ENCODE data around the gene SH3GLB1. TPM values are rescaled to one million over a fixed set of nuclear protein-coding genes. Genes with fewer than 3 reads are reported as not detected.

SH3GLB1 gene
- total RNA-seq, 1 donor from 2014 or later, result 138 TPM

- TF ChIP-seq CTCF (IDR thresholded peaks at IDR 0.05; ENCODE audit: insufficient read depth, low read depth, low read length) (no peak), EZH2 (IDR thresholded peaks at IDR 0.05; ENCODE audit: insufficient read depth, low read length) (no peak)
- Mint-ChIP-seq H3K27ac (ENCODE audit: unreplicated experiment) (peak overlapping the region; percentile 99), H3K4me3 (ENCODE audit: unreplicated experiment) (peak overlapping the region; percentile 100), H3K36me3 (ENCODE audit: low read depth, unreplicated experiment) (peaks cover 3% of the 10 kb centered on the region), H3K4me1 (ENCODE audit: low read depth, unreplicated experiment) (peaks cover 10% of the 10 kb centered on the region), H3K9me3 (ENCODE audit: unreplicated experiment) (no peaks in the 10 kb centered on the region), H3K27me3 (ENCODE audit: low read depth, unreplicated experiment) (no peaks in the 10 kb centered on the region)
- Histone ChIP-seq H3K4me2 (ENCODE audit: low read length) (peak overlapping the region; percentile 95), H3K36me3 (ENCODE audit: insufficient read depth, low read length) (peaks cover 2% of the 10 kb centered on the region), H3K9ac (ENCODE audit: low read length) (peak overlapping the region; percentile 96), H3K79me2 (ENCODE audit: insufficient read depth, low read length) (peaks cover 58% of the 10 kb centered on the region), H3K4me1 (ENCODE audit: insufficient read depth, low read length) (peaks cover 22% of the 10 kb centered on the region), H3K27ac (ENCODE audit: low read depth, low read length) (peak overlapping the region; percentile 96), H3K4me3 (ENCODE audit: insufficient read depth, low read depth, low read length) (peak overlapping the region; percentile 92), H4K20me1 (ENCODE audit: insufficient read depth, low read length) (peaks cover 47% of the 10 kb centered on the region), H3K27me3 (ENCODE audit: insufficient read depth, low read length) (no peaks in the 10 kb centered on the region), H3K9me3 (ENCODE audit: insufficient read depth, low read depth, low read length) (no peaks in the 10 kb centered on the region), H2AFZ (ENCODE audit: low read depth, low read length) (peak overlapping the region; percentile 95)
- FAIRE-seq (no peak), DNase-seq (ENCODE audit: low read depth) (no peak)
Observed at GRCh38 chr1:86705665-86705985, 1.2 kb downstream of the SH3GLB1 start.

GRCh38 chr1:86706018-86706635 is 1.8 kb downstream of the SH3GLB1 start:
- Mint-ChIP-seq H3K27me3 (ENCODE audit: low read depth, unreplicated experiment) (no peaks in the 10 kb centered on the region), H3K9me3 (ENCODE audit: unreplicated experiment) (no peaks in the 10 kb centered on the region)
- H2AFZ ChIP-seq (ENCODE audit: low read depth, low read length), result no peak overlapping the region

More at GRCh38 chr1:86706018-86706635, 1.8 kb downstream of the SH3GLB1 start:
- peaks cover 63% of the 10 kb centered on the region for H3K79me2 ChIP-seq (ENCODE audit: insufficient read depth, low read length)
- Mint-ChIP-seq H3K27ac (ENCODE audit: unreplicated experiment) (peak overlapping the region; percentile 91), H3K4me1 (ENCODE audit: low read depth, unreplicated experiment) (peaks cover 10% of the 10 kb centered on the region), H3K36me3 (ENCODE audit: low read depth, unreplicated experiment) (peaks cover 3% of the 10 kb centered on the region), H3K4me3 (ENCODE audit: unreplicated experiment) (peak overlapping the region; percentile 100)
- peaks cover 22% of the 10 kb centered on the region for H3K4me1 ChIP-seq (ENCODE audit: insufficient read depth, low read length)
- no peaks in the 10 kb centered on the region for H3K9me3 ChIP-seq (ENCODE audit: insufficient read depth, low read depth, low read length)
- peak overlapping the region; percentile 96 for H3K9ac ChIP-seq (ENCODE audit: low read length)
- FAIRE-seq (no peak), DNase-seq (ENCODE audit: low read depth) (no peak)
- peak overlapping the region; percentile 96 for H3K27ac ChIP-seq (ENCODE audit: low read depth, low read length)
- H3K4me3 ChIP-seq (ENCODE audit: insufficient read depth, low read depth, low read length), result peak overlapping the region; percentile 92
- no peaks in the 10 kb centered on the region for H3K27me3 ChIP-seq (ENCODE audit: insufficient read depth, low read length)
- peaks cover 4% of the 10 kb centered on the region for H3K36me3 ChIP-seq (ENCODE audit: insufficient read depth, low read length)
- no peak for TF ChIP-seq EZH2 (IDR thresholded peaks at IDR 0.05; ENCODE audit: insufficient read depth, low read length)
- no peak for TF ChIP-seq CTCF (IDR thresholded peaks at IDR 0.05; ENCODE audit: insufficient read depth, low read depth, low read length)
- peaks cover 51% of the 10 kb centered on the region for H4K20me1 ChIP-seq (ENCODE audit: insufficient read depth, low read length)
- peak overlapping the region; percentile 95 for H3K4me2 ChIP-seq (ENCODE audit: low read length)
